ENCODE results near the gene USP3. TPM values are rescaled to one million over a fixed set of nuclear protein-coding genes. Genes with fewer than 3 reads are reported as not detected.

The USP3 gene
- total and polyA plus RNA-seq, 2 donors (not counting 3 experiments of a cell fraction or from before 2014, with no cell fraction given): 18.8 to 52.4 TPM

GRCh38 chr15:63603516-63603915 lies 99.1 kb downstream of the USP3 start:
- FAIRE-seq (no peak), DNase-seq (ENCODE audit: low read depth, low spot score) (no peak)
- Histone ChIP-seq H3K9me3 (replicated peaks; ENCODE audit: control insufficient read depth, insufficient read depth, low read length) (no peaks in the 10 kb centered on the region), H2AFZ (ENCODE audit: low read depth, low read length) (no peak overlapping the region), H3K27me3 (ENCODE audit: control insufficient read depth in 2 of 2, insufficient read depth in 2 of 2, low read length in 2 of 2) (no peaks in the 10 kb centered on the region), H3K4me2 (ENCODE audit: insufficient read depth, low read length) (no peak overlapping the region), H3K36me3 (ENCODE audit: control insufficient read depth in 2 of 2, extremely low read depth in 1 of 2, insufficient read depth in 2 of 2, low read length in 2 of 2) (peaks cover 5 to 8% of the 10 kb centered on the region in 2 experiments), H3K9ac (replicated peaks; ENCODE audit: extremely low read depth, insufficient read depth, low read length) (no peak overlapping the region), H4K20me1 (replicated peaks; ENCODE audit: control insufficient read depth, extremely low read depth, insufficient read depth, low read length) (no peaks in the 10 kb centered on the region), H3K27ac (ENCODE audit: insufficient read depth, low read depth, low read length) (no peak overlapping the region), H3K4me3 (replicated peaks in 1 of 3; ENCODE audit: insufficient read depth in 1 of 3, low read depth in 1 of 3, low read length in 3 of 3) (no peak overlapping the region), H3K79me2 (ENCODE audit: control insufficient read depth, insufficient read depth, low read length) (no peaks in the 10 kb centered on the region), H3K9me1 (replicated peaks; ENCODE audit: control insufficient read depth, extremely low read depth, insufficient read depth, low read length) (no peaks in the 10 kb centered on the region), H3K4me1 (ENCODE audit: control insufficient read depth, extremely low read depth, insufficient read depth, low read length) (peaks cover 17% of the 10 kb centered on the region)
- TF ChIP-seq JUN (IDR thresholded peaks at IDR 0.05; ENCODE audit: borderline replicate concordance, insufficient read depth, insufficient read length, low read depth) (no peak), MYC (IDR thresholded peaks at IDR 0.05; ENCODE audit: low read depth, low read length) (no peak), FOS (IDR thresholded peaks at IDR 0.05; ENCODE audit: borderline replicate concordance, insufficient read depth, low read length) (no peak), MAX (IDR thresholded peaks at IDR 0.05; ENCODE audit: insufficient read depth, insufficient read length) (no peak), GATA2 (IDR thresholded peaks at IDR 0.05; ENCODE audit: insufficient read depth, insufficient read length, low read depth, low read length) (no peak), POLR2AphosphoS5 (IDR thresholded peaks at IDR 0.05; ENCODE audit: insufficient read depth, low read depth, low read length) (no peak), POLR2A (IDR thresholded peaks at IDR 0.05; ENCODE audit: low read depth, low read length) (no peak), EZH2 (IDR thresholded peaks at IDR 0.05; ENCODE audit: borderline replicate concordance, low read depth, low read length, severe bottlenecking) (no peak)
- TF ChIP-seq, protein P1, sequence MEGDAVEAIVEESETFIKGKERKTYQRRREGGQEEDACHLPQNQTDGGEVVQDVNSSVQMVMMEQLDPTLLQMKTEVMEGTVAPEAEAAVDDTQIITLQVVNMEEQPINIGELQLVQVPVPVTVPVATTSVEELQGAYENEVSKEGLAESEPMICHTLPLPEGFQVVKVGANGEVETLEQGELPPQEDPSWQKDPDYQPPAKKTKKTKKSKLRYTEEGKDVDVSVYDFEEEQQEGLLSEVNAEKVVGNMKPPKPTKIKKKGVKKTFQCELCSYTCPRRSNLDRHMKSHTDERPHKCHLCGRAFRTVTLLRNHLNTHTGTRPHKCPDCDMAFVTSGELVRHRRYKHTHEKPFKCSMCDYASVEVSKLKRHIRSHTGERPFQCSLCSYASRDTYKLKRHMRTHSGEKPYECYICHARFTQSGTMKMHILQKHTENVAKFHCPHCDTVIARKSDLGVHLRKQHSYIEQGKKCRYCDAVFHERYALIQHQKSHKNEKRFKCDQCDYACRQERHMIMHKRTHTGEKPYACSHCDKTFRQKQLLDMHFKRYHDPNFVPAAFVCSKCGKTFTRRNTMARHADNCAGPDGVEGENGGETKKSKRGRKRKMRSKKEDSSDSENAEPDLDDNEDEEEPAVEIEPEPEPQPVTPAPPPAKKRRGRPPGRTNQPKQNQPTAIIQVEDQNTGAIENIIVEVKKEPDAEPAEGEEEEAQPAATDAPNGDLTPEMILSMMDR (IDR thresholded peaks at IDR 0.05; ENCODE audit: extremely low read depth in 1 of 2, insufficient read depth in 1 of 2, low read depth in 1 of 2, low read length in 2 of 2): no peak
- dilution Hi-C loops (cut with MboI; ENCODE audit: extremely low pct_ligation_motif_present, low sequenced_read_pairs) (no loop called here), intact Hi-C loops (cut with micrococcal nuclease) (no loop called here)
- POLR2A ChIA-PET: no interaction called here
- CTCF ChIA-PET: interaction anchor here (2.0 kb wide), 1 partner anchor 137 kb away, joined by 6 read pairs; no protein-coding TSS in a partner anchor
- no TSS peak for BruUV-seq (replicated peaks)

All from endothelial cell of umbilical vein (primary cell).